SU-DHL-6 (cell line): ENCODE data around the gene VAMP4.

Source experiments
- H2AFZ ChIP-seq: fragments of 200-600 bp; sonication (generic); 2 replicates; pipeline ENCODE4 v1.6.1; 2014; ENCODE audit warnings: low read depth, mild to moderate bottlenecking, moderate library complexity, mixed read lengths, antibody characterized with exemption, low read length; ENCODE audit not compliant: severe bottlenecking
- H3F3A ChIP-seq: fragments of 200-600 bp; shearing (Covaris generic); 2 replicates; pipeline ENCODE4 v1.6.0; 2016; ENCODE audit warnings: antibody characterized with exemption, mild to moderate bottlenecking; ENCODE audit not compliant: insufficient read depth
- H3K27ac ChIP-seq: fragments of 200-600 bp; sonication (generic); 2 replicates; pipeline ENCODE4 v1.5.1; 2016; ENCODE audit warnings: low read depth, mild to moderate bottlenecking, low read length, moderate library complexity, mixed read lengths
- H3K27me3 ChIP-seq: fragments of 200-600 bp; sonication (generic), shearing (Covaris generic); 2 replicates; pipeline ENCODE4 v1.6.0; 2014; ENCODE audit warnings: mild to moderate bottlenecking, low read length
- H3K36me3 ChIP-seq: fragments of 200-600 bp; sonication (generic); 2 replicates; pipeline ENCODE4 v1.6.1; 2014; ENCODE audit warnings: mild to moderate bottlenecking, low read length, mixed read lengths
- H3K4me2 ChIP-seq: fragments of 300-600, 200-600 bp; shearing (Covaris generic), sonication (generic); 2 replicates; pipeline ENCODE4 v1.6.0; 2014; ENCODE audit warnings: low read length, low read depth, mild to moderate bottlenecking; ENCODE audit not compliant: poor library complexity, severe bottlenecking
- H3K4me3 ChIP-seq: fragments of 200-600 bp; sonication (generic); 2 replicates; pipeline ENCODE4 v1.5.1; 2014; ENCODE audit warnings: antibody characterized with exemption, low read length, mild to moderate bottlenecking, mixed read lengths; ENCODE audit not compliant: insufficient read depth, poor library complexity, severe bottlenecking
- H3K79me2 ChIP-seq: fragments of 200-600 bp; sonication (generic); 2 replicates; pipeline ENCODE4 v1.6.1; 2014; ENCODE audit warnings: mild to moderate bottlenecking, low read length, moderate library complexity; ENCODE audit not compliant: insufficient read depth
- H3K9ac ChIP-seq: fragments of 200-600 bp; sonication (generic); 2 replicates; pipeline ENCODE4 v1.7.0; 2014; ENCODE audit warnings: mild to moderate bottlenecking, low read length
- H3K9me2 ChIP-seq: fragments of 200-600 bp; sonication (generic); replicated peaks from 2 replicates; pipeline ENCODE4 v1.6.1; 2014; ENCODE audit warnings: low read length; ENCODE audit not compliant: insufficient read depth
- H3K9me3 ChIP-seq: fragments of 200-600 bp; sonication (generic); 2 replicates; pipeline ENCODE4 v1.6.1; 2014; ENCODE audit warnings: low read length, mixed read lengths; ENCODE audit not compliant: insufficient read depth
- H4K20me1 ChIP-seq: fragments of 200-600 bp; sonication (generic); 2 replicates; pipeline ENCODE4 v1.6.1; 2014; ENCODE audit warnings: low read depth, mild to moderate bottlenecking, antibody characterized with exemption, low read length, moderate library complexity, mixed read lengths
- CTCF ChIP-seq: fragments of 200-600 bp; sonication (generic); IDR thresholded peaks from one replicate; pipeline ENCODE4 v1.5.1; 2017; ENCODE audit warnings: antibody characterized with exemption, mild to moderate bottlenecking, low read length, moderate library complexity; ENCODE audit not compliant: insufficient read depth, poor library complexity, severe bottlenecking
- EZH2phosphoT487 ChIP-seq: fragments of 200-600 bp; sonication (generic), shearing (Covaris generic); conservative IDR thresholded peaks from 2 replicates; pipeline ENCODE4 v1.6.1; 2018; ENCODE audit warnings: mild to moderate bottlenecking, antibody characterized with exemption, low read length, moderate library complexity, mixed read lengths

VAMP4 gene

DNA sequence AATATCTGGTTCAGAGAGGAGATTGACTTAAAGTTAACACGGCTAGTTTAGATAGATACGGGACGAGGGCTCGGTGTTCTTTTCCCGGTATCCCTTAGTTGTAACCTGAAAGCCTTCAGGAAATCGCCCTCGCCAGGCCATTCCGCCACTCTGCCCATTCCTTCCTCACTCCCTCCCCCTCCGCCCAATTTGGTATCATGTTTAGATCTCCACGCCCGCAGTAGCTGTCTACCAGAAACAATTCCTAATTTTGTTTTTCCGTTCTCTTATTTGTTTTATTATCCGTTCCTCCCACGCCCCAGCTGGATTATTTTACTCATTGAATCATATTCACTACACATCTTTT is 685 bp upstream of the VAMP4 start:
- Histone ChIP-seq H3K4me3 (peak overlapping the region; percentile 87), H3K9me3 (no peaks in the 10 kb centered on the region), H3K27ac (peak overlapping the region; percentile 72), H3K9me2 (no peaks in the 10 kb centered on the region), H3K27me3 (no peaks in the 10 kb centered on the region), H3K36me3 (peaks cover under 1% of the 10 kb centered on the region; the same call in 1 of the 2 replicates), H3F3A (peaks cover 7% of the 10 kb centered on the region; the same call in 1 of the 2 replicates), H3K4me2 (peak overlapping the region; percentile 76), H3K79me2 (no peaks in the 10 kb centered on the region), H4K20me1 (no peaks in the 10 kb centered on the region), H3K9ac (peak overlapping the region; percentile 72), H2AFZ (peak overlapping the region; percentile 90)
- TF ChIP-seq EZH2phosphoT487 (no peak), CTCF (no peak)

DNA sequence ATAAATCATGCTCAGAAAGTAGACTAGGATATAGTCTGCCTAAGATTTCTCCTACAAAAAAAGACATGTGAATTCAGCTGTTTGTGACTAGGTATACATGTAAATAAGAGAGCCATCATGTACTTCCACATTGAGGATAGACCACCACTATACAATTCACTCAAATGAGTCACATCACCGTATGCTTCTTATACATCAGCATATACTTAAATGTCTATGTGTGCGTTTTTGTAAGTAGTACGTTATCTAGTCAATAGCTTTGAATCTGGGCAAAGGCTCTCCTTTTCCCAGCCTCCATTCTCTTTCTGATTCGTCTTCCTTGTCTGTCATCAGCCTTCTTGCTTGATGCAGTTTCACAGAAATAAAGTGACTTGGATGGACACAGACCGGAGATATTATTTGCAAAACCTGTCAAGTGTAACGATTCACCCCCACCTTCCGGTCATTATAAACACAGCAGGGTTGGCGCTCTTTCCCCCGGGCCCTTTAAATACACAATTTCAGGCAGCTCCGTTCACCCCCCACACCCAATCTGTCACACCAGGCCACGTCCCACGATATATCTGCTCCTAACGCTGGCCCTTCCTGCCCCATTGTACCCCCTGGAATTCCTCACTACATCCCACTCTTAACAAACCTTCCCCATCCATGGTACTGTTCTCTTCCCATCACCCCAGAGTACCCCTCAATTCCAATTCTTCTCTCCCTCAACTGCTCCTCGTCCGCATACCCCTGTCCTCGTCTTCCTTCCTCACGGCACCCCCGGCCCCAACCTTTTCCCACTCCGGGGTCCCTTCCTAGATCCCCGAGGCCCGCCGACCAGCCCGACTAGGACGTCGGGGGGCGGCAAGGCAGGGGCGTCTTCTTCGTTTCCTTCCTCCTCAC is 636 bp downstream of the VAMP4 start:
- H3K27ac ChIP-seq, result peak overlapping the region; percentile 72
- peak overlapping the region; percentile 72 for H3K9ac ChIP-seq
- no peaks in the 10 kb centered on the region for H3K27me3 ChIP-seq
- H3K36me3 ChIP-seq, result peaks cover 5% of the 10 kb centered on the region
- peak overlapping the region; percentile 87 for H3K4me3 ChIP-seq
- no peaks in the 10 kb centered on the region for H3K9me3 ChIP-seq
- H3K9me2 ChIP-seq, result no peaks in the 10 kb centered on the region
- H3F3A ChIP-seq, result peaks cover 7% of the 10 kb centered on the region; the same call in 1 of the 2 replicates
- H2AFZ ChIP-seq, result peak overlapping the region; percentile 90
- peak overlapping the region; percentile 72 for H3K4me2 ChIP-seq
- no peaks in the 10 kb centered on the region for H3K79me2 ChIP-seq
- TF ChIP-seq EZH2phosphoT487, result no peak
- no peak for TF ChIP-seq CTCF
- H4K20me1 ChIP-seq, result no peaks in the 10 kb centered on the region

DNA sequence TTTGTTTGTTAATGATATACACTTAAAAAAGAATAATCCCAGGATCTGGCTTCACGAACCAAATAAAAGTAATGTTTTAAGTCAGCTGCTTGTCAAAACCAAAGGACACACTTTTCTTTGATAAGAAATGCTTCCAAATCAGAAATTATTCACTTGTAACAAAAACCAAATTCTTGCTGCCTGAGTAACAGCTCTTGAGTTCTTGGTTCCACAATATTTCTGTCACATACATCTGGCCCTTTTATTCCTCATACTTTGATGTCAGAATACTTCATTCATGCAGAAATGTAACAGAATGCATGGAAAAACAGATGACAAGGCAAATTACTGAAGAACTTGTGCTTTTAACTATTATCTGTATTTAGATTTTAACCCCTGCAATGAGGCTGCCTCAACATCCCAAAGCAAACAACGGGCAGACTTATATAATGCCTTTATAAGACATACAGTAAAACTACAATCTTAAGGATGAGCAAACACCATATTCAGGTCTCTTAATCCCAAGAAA is 1.5 kb downstream of the VAMP4 start:
- Histone ChIP-seq H3K27ac (0 out of 2 replicates have a peak overlapping the region, but pooled peaks have one; percentile 3), H3F3A (peaks cover 7% of the 10 kb centered on the region; the same call in 1 of the 2 replicates), H3K4me2 (peak overlapping the region; percentile 72), H3K27me3 (no peaks in the 10 kb centered on the region), H3K36me3 (peaks cover 5% of the 10 kb centered on the region), H3K9me2 (no peaks in the 10 kb centered on the region), H3K9ac (peak overlapping the region; percentile 72; the same call in 1 of the 2 replicates), H3K4me3 (peak overlapping the region; percentile 87), H3K79me2 (no peaks in the 10 kb centered on the region), H2AFZ (no peak overlapping the region), H4K20me1 (no peaks in the 10 kb centered on the region), H3K9me3 (no peaks in the 10 kb centered on the region)
- TF ChIP-seq EZH2phosphoT487 (no peak), CTCF (no peak)
